Measurements from ENCODE around the gene CDK17. TPM values are rescaled to one million over a fixed set of nuclear protein-coding genes. Genes with fewer than 3 reads are reported as not detected.

The CDK17 gene
- total and polyA plus RNA-seq, 2 of the 8 experiments (the other 6 are each of a cell fraction or from before 2014, with no cell fraction given) = 5.8 to 20.0 TPM

- Histone ChIP-seq H3K18ac (ENCODE audit: extremely low read depth, low read length) (peak overlapping the region; percentile 68; the same call in 1 of the 2 replicates), H4K8ac (ENCODE audit: extremely low read depth, insufficient read depth, low read length) (no peak overlapping the region), H2BK5ac (ENCODE audit: low read depth, low read length) (no peak overlapping the region), H3K36me3 (ENCODE audit: control insufficient read depth in 2 of 4, insufficient read depth in 4 of 4, low read length in 3 of 4) (no peaks in the 10 kb centered on the region), H3K23me2 (ENCODE audit: low read depth, low read length) (peaks cover 8% of the 10 kb centered on the region), H3K4ac (replicated peaks; ENCODE audit: insufficient read length, low read depth, low read length) (no peak overlapping the region), H3K4me3 (ENCODE audit: extremely low read depth in 1 of 4, insufficient read depth in 2 of 4, low read depth in 3 of 4, low read length in 4 of 4) (peak overlapping the region; percentile 50 to 83 (median 64)), H4K5ac (ENCODE audit: insufficient read length, low read depth, low read length) (no peak overlapping the region), H4K91ac (replicated peaks; ENCODE audit: insufficient read length, low read length) (no peak overlapping the region), H3K79me1 (ENCODE audit: low read depth, low read length) (no peaks in the 10 kb centered on the region), H2BK120ac (replicated peaks; ENCODE audit: low read depth, low read length) (no peak overlapping the region), H3K14ac (ENCODE audit: insufficient read length) (no peak overlapping the region), H2AFZ (ENCODE audit: low read length) (peak overlapping the region; percentile 37; the same call in 1 of the 2 replicates), H3K79me2 (ENCODE audit: control insufficient read depth in 1 of 2, insufficient read depth in 2 of 2, low read length in 2 of 2) (peaks cover 0 to 36% of the 10 kb centered on the region in 2 experiments; a peak in 2 of 4 replicates), H2BK15ac (ENCODE audit: low read length) (no peak overlapping the region), H2BK20ac (ENCODE audit: low read length) (no peak overlapping the region), H3K23ac (ENCODE audit: insufficient read length) (no peak overlapping the region), H3K4me1 (replicated peaks in 1 of 4; ENCODE audit: control insufficient read depth in 3 of 4, insufficient read depth in 4 of 4, low read length in 3 of 4) (peaks cover 2 to 18% (median 10%) of the 10 kb centered on the region in 4 experiments; a peak in 5 of 7 replicates), H3K27me3 (replicated peaks in 1 of 4; ENCODE audit: control insufficient read depth in 3 of 4, extremely low read depth in 1 of 4, insufficient read depth in 3 of 4, low read length in 3 of 4) (no peaks in the 10 kb centered on the region), H3K27ac (ENCODE audit: low read depth, low read length) (no peak overlapping the region), H3K4me2 (ENCODE audit: insufficient read depth in 1 of 2, low read depth in 2 of 2, low read length in 2 of 2) (peak overlapping the region; percentile 73 to 88), H2BK12ac (ENCODE audit: low read depth, low read length) (peak overlapping the region; percentile 62; the same call in 1 of the 2 replicates), H3K9ac (replicated peaks in 1 of 4; ENCODE audit: extremely low read depth in 1 of 4, low read depth in 3 of 4, low read length in 3 of 4) (peak overlapping the region in 1 of 4 experiments; percentile 22; a peak in 1 of 7 replicates), H3K9me3 (ENCODE audit: insufficient read depth in 2 of 2, low read depth in 1 of 2, low read length in 1 of 2) (no peaks in the 10 kb centered on the region), H2AK5ac (ENCODE audit: low read depth, low read length) (no peak overlapping the region), H3K56ac (replicated peaks; ENCODE audit: insufficient read length, low read depth, low read length) (no peak overlapping the region), H4K20me1 (replicated peaks in 1 of 2; ENCODE audit: control insufficient read depth in 1 of 2, insufficient read depth in 2 of 2, low read length in 2 of 2) (peaks cover under 1 to 6% of the 10 kb centered on the region in 2 experiments)
- peak in 1 of 2 experiments; percentile 80 for DNase-seq (ENCODE audit: low read depth in 1 of 2, low spot score in 2 of 2)
- POLR2A ChIA-PET (ENCODE audit: partially characterized antibody) = interaction anchor here (0.9 to 1.9 kb wide), 6 partner anchors 30 to 366 kb away, joined by 3 to 5 read pairs (median 4); partner anchors contain the start of gene LTA4H
- CTCF ChIA-PET (ENCODE audit: partially characterized antibody) = interaction anchor here (1.0 to 2.8 kb wide), 11 partner anchors 10 to 340 kb away, joined by 3 to 9 read pairs (median 4); partner anchors contain the start of gene CFAP54
- TF ChIP-seq CTBP2 (IDR thresholded peaks at IDR 0.05; ENCODE audit: borderline replicate concordance, insufficient read depth, insufficient read length, low read length) (no peak), ATF3 (IDR thresholded peaks at IDR 0.05; ENCODE audit: insufficient read depth, low read depth, low read length) (no peak), SIN3A (conservative IDR thresholded peaks at IDR 0.05 in 1 of 2, IDR thresholded peaks at IDR 0.05 in 1 of 2; ENCODE audit: low read depth in 1 of 2, low read length in 2 of 2) (no peak; a peak in 1 of 4 replicates), CBX8 (IDR thresholded peaks at IDR 0.05; ENCODE audit: borderline replicate concordance, low read depth, low read length) (no peak), SRF (IDR thresholded peaks at IDR 0.05; ENCODE audit: low read depth, low read length) (no peak)
- WGBS, 2 experiments (ENCODE audit: extremely low coverage in 1 of 2, insufficient coverage in 1 of 2, insufficient read length in 1 of 2, insufficient replicate concordance in 2 of 2, low coverage in 1 of 2, low lambda C conversion rate in 2 of 2, missing lambda C conversion rate in 1 of 2) = 39% methylated on average over 6 of the region's 20 CpGs; no CpG with 5 or more reads in 1 of the 2 experiments
- no peak for FAIRE-seq
Observed at GRCh38 chr12:96400631-96401075, 414 bp upstream of the CDK17 start.
